ENCODE measurements around the gene RSKR.
"Not testable (repeated sequence)": the region's sequence is repeated elsewhere in the genome, so short reads cannot be mapped to it uniquely, and the experiment has no call there.

RSKR gene

DNA sequence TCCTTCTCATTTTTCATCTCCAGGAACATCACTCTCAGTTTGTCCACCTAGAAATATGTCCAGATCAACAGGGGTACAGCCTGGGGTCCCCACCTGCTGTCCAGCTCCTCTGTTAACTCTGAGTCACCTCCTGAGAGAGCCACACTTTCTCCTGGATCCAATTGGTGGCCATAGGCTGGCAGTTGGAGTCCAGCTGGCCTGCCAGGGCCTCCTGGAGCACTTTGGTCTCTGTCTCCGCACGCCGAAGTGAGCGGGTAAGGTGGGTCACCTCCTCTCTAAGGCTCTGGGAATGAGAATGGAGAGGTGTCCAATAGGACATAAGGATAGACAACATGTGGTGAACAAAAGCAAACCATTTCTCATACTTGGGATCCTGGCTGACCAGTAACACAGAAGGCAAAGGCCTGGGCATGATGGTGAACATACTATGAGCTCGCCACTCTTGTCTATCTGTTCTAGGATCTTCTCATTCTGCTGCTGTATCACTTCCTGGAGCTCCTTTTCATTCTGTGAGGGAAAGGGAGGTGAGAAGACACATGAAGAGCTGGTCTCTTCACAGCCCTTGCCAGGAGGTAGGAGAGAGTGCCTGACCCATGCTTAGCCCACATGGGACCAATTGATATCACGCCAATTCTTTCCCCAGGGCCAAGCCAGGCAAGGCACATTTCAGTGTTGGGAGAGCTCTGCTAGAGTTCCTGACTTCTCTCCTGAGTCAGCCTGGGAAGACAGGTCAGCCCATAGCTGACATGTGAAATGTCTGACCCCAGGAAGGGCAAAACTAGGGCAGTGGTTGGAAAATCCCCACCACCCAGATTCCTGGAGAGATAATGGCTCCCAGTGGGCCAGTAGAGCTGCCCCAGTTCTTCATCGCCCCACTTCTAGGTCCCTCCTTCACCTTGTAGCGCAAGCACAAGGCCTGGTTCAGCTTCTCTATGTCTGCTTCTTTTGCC lies 35.5 kb downstream of the RSKR start:
- DNase-seq (ENCODE audit: low spot score): no peak

- no peak for DNase-seq (ENCODE audit: low spot score)
Observed at GRCh38 chr17:28577466-28577824, 36.5 kb downstream of the RSKR start.

DNA sequence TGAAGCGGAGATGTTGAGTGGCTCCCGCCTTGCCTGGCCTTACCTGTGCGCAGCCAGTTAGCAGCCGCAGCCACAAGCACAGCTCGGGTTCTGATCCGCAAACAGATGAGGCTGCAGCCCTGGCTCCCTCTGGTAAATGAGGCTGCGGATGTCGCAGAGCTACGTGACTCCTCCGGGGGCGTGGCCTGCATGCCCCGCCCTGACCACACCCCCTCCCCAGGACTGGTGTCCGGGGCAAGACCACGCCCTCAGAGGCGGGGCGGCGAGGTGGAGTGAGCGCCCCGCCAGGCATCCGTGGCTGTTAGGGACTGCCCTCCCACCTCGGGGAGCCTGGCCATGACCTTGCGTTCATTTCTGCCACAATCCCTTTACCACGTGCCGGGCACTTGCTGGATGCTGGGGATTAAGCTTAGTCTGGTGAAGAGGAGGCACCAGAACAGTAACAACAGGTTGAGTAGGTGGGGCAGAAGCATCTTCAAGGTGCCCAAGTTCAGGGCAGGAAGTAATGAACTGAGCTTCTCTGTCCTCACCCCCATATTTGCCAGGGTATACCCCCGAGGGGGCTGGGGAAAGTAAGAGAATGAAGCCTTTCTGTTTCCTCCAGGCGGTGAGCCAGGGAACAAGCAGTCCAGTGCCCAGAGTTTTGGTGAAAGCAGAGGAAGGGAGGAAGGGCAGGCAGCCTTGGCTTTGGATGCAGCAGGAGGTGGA lies 37.1 kb downstream of the RSKR start, which contains the start of gene ALDOC:
ALDOC (minus strand) TSS at position 138 of the 708 bp plus-strand sequence. CDS start 1,363 bp downstream, outside the sequence.
- peak; percentile 97 for DNase-seq (ENCODE audit: low spot score)

- not testable (repeated sequence) for DNase-seq (ENCODE audit: low spot score)
Observed at GRCh38 chr17:28576016-28576415, 38.0 kb downstream of the RSKR start.

- DNase-seq (ENCODE audit: low spot score): peak; percentile 70
Observed at GRCh38 chr17:28575126-28575795, 38.7 kb downstream of the RSKR start.

DNA sequence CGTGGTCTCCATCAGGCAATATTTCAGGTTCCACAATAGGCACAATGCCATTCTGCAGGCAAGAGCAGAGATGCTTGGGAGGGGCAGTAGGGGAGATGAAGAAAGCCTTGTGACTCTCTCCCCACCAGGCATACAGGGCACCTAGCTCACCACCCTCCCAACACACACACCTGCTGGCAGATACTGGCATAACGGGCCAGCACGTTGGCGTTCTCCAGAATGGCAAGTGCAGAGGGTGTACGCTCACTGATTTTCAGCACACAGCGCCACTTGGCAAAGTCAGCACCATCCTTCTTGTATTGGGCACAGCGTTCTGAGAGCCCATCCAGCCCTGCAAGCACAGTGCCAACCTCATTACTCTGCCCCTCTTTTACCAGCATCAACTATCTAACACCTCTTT lies 39.5 kb downstream of the RSKR start:
- no peak for DNase-seq (ENCODE audit: low spot score)

DNA sequence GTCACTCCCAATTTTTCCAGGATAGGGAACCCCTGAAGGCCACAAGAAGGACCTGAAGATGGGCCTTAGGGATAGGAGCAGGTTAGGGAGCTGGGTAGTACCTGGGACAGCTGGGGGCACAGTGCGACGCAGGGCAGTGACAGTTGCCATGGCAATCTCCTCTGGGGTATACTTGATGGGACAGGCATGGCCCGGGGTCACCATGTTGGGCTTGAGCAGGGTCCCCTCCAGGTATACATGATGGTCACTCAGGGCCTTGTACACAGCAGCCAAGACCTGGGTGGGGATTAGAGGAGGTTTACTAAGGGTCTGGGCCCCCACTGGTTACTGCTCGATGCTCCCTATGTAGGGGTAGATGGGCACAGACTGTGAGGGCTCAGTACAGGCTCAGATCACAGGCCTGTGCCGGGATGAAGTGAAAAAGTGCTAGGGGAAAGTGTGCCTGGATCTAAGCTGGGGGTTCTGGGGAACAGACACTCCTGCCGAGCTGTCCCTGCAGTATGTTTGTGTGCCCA lies 40.0 kb downstream of the RSKR start:
- no peak for DNase-seq (ENCODE audit: low spot score)

DNA sequence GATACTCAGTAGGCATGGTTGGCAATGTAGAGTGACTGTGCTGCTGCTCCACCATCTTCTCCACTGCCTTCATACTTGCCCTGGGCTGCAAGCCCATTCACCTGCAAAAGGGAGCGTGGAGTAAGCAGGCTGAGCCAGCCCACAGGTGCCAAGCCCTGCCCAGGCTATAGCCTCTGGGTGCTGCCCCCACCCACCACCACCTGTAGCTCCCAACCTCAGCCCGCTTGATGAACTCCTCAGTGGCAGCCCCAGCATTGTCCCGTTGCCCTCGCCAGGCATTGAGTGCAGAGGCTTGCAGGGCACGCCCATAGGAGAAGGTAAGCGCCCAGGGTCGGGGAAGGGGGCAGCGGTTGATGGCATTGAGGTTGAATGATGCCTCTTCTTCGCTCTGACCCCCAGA lies 40.5 kb downstream of the RSKR start:
- DNase-seq (ENCODE audit: low spot score): no peak

GRCh38 chr17:28573040-28573380 lies 41.0 kb downstream of the RSKR start:
- DNase-seq (ENCODE audit: low spot score): no peak

DNA sequence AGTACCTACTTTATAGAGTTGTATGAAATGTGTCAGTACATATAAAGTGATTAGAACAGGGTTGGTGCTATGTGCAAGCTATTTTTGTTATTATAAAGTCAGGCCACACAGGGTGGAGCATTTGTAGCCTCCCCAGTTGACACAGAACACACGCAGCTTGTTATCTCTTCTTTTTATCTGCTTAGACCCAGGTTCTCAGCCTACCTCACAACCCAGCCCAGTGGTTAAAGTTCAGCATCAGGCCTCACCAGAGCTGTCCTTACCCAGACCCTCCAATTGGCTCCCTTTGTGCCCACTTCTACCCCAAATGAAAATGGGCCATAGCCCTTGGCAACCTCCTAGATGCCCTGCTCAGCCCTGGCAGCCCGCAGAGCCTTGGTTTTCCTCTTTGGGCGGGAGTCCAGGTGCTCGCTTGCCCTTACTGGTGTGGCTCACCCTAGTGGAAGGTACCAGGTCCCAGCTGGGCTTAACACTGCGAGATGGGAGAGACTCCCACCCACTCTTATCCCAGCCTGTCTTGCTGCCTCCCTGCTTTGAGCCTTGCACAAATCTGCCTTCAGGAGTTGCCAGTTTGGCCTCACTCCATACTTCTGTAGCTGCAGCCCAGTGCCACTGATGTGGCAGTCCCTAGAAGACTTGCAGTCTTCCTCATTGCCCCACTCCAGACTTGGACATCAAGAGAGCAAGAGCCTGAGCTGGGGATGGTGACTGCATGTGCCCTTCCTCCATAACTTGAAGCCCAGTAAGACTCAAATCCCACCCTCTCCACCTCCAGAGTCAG lies 41.5 kb downstream of the RSKR start:
- no peak for DNase-seq (ENCODE audit: low spot score)

DNA sequence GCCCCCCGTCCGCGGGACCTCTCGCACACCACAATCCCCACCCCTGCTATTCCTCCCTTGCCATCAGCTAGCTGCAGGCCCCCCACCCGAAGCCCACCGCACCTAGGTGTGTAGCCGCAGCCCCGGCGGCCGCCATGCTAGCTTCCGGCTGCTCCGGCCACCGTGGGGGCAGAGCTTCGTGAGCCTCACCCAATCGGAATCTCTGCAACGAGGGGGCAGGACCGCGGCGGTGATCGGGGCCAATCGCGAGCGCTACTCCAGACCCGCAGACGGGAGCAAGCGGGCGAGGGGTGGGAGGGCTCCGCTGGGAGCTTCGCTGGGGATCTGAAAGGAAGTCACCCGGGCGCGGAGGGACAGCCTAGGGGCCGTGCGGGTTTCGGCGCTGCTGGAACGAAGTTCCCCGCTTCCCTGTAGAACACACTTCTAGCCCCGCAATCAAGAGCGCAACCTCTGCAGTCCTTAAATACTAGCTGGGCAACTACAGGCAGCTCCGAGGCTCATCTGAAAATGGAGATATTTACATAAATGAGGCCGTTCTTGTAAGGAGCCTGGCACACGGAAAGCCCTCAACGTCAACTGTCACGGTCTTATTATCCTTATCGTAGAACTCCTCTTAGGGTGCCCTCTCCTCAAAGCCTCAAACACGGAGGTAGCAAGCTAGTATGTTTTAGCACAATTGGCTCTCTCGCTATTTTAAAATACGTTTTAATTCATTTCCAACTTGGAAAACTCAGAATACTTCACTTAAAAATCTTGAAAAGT lies 42.4 kb downstream of the RSKR start, which contains the start of gene PIGS:
PIGS (minus strand) TSS at position 164 of the 762 bp plus-strand sequence; CDS start at position 136, 28 bp downstream.
- DNase-seq (ENCODE audit: low spot score): peak; percentile 95

- DNase-seq (ENCODE audit: low spot score): peak; percentile 31
Observed at GRCh38 chr17:28570716-28571360, 43.1 kb downstream of the RSKR start.

DNA sequence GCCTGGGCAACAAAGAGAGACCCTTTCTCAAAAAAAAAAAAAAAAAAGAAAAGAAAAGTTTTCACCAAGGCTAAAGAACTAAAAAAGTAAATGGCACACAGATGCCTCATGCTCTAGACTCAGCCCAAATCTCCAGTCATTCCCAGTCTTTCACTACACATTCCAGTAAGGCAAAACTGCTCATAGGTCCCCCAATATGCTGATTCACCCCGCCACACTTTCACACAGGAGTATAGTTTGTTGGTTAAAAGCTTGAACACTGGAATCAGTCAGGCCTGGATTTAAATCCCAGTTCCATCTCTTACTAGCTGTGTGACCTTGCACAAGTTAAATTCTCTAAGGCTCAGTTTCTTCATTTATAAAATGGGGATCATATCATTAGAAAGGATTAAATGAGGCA lies 44.5 kb downstream of the RSKR start:
- DNase-seq (ENCODE audit: low spot score): no peak

DNA sequence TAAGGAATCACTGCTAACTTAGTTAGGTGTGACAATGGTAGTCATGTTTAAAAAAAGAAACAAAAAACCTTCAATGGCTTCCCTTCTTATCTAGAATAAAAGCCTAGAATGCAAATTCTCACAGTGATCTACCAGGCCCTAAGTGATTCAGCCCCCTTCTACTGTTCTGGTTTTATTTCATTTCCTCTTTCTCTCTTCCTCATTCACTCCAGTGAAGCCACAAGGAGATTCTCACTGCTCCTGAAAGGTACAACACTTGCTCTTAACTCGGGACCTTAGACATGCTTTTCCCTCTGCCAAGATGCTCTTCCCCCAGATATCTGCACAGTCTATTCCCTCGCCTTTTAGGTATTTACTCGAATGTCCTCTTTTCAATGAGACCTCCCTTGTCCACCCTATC lies 46.4 kb downstream of the RSKR start:
- no peak for DNase-seq (ENCODE audit: low spot score)

DNA sequence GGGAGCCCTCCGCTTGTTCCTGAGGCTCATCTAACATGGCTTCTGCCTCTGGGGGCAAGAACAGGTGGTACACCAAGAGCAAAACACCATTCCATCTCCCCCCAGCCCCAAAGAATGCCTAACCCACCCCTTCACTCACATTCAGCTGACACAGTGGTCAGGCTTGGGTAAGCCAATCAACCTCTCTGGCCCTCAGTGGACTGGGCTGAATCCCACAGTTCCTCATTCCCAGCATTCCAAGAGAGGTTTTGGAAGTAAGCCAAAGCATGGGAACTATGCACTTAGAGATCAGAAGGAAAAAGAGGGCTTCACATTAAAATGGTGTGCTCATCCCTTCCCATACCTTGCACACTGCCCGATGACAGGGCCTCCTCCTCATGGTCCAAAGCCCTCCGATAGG lies 50.5 kb downstream of the RSKR start:
- DNase-seq (ENCODE audit: low spot score): no peak

All from globus pallidus (tissue), 1 donor.